NCI-H187 treated with DMSO at 0.1 percent for 48 hours (cell line): ENCODE measurements around the gene ETS2.

Experiments
- DNase-seq: peaks from one replicate; lab custom pipeline; 2025; lab: John Stamatoyannopoulos, UW

Gene ETS2

GRCh38 chr21:38802050-38803026, 3.4 kb upstream of the ETS2 start:
- DNase-seq: no peak

- no peak for DNase-seq
Measured at GRCh38 chr21:38803075-38803660, 2.6 kb upstream of the ETS2 start.

- no peak for DNase-seq
Measured at GRCh38 chr21:38804030-38804788, 1.5 kb upstream of the ETS2 start.

GRCh38 chr21:38804789-38805327, 871 bp upstream of the ETS2 start:
- no peak for DNase-seq

GRCh38 chr21:38806153-38806941, 618 bp downstream of the ETS2 start:
- no peak for DNase-seq

GRCh38 chr21:38806942-38807284, 1.2 kb downstream of the ETS2 start:
- DNase-seq: no peak

GRCh38 chr21:38807441-38807871, 1.7 kb downstream of the ETS2 start:
- DNase-seq: no peak

GRCh38 chr21:38807986-38808385, 2.3 kb downstream of the ETS2 start:
- no peak for DNase-seq

GRCh38 chr21:38809198-38809878, 3.6 kb downstream of the ETS2 start:
- DNase-seq: no peak

- no peak for DNase-seq
Measured at GRCh38 chr21:38810034-38810825, 4.5 kb downstream of the ETS2 start.

GRCh38 chr21:38810826-38811164, 5.1 kb downstream of the ETS2 start:
- no peak for DNase-seq

- no peak for DNase-seq
Measured at GRCh38 chr21:38811257-38811656, 5.5 kb downstream of the ETS2 start.

GRCh38 chr21:38813143-38813542, 7.4 kb downstream of the ETS2 start:
- no peak for DNase-seq

GRCh38 chr21:38813547-38813946, 7.8 kb downstream of the ETS2 start:
- DNase-seq: peak; percentile 89

- no peak for DNase-seq
Measured at GRCh38 chr21:38814126-38815059, 8.7 kb downstream of the ETS2 start.

GRCh38 chr21:38815060-38815405, 9.3 kb downstream of the ETS2 start:
- DNase-seq: peak; percentile 84

GRCh38 chr21:38816400-38816977, 10.8 kb downstream of the ETS2 start:
- DNase-seq: no peak

- DNase-seq: no peak
Measured at GRCh38 chr21:38817371-38818324, 11.9 kb downstream of the ETS2 start.
